K562 (cell line): ENCODE data around the gene LTBP4. TPM values are rescaled to one million over a fixed set of nuclear protein-coding genes. Genes with fewer than 3 reads are reported as not detected.

Experiments used
- ATAC-seq: fragments of 200-7000 bp; cut with Tn5 transposase; 3 replicates; pipeline ENCODE4 v1.9.1; 2020; ENCODE audit warnings: moderate library complexity
- BruUV-seq: library from RNA; stranded (reverse); fragments of 400-500 nt; replicated peaks from 2 replicates; lab custom pipeline; 2021; lab: Mats Ljungman, UMichigan
- CTCF ChIA-PET: fragments of 300-600 bp; formaldehyde crosslinking; extraction: SDS; loops from one replicate; lab custom pipeline; 2021; ENCODE audit warnings: low intra/inter-chr PET ratio; lab: Yijun Ruan, JAX
- POLR2A ChIA-PET: fragments of 300-600, 350-650 bp; sonication (Branson Sonifier 250); formaldehyde crosslinking; extraction: SDS; loops from one replicate; lab custom pipeline; 2021; ENCODE audit warnings: antibody characterized with exemption, inconsistent platforms; lab: Yijun Ruan, JAX
- DNase-seq, 4 experiments: peaks; one replicate each; pipeline versions ENCODE4 v3.0.0 to v3.0.0-alpha.2; 2011 to 2018; ENCODE audit warnings: low spot score in 3 of 4, mixed read lengths in 3 of 4; ENCODE audit errors: extremely low read depth in 1 of 4
- FAIRE-seq: peaks from 2 replicates; lab custom pipeline; 2011; peaks lifted over from hg19 to GRCh38; lab: Jason Lieb, UNC
- H2AFZ ChIP-seq: 2 replicates; pipeline ENCODE4 v1.6.0; 2011; ENCODE audit warnings: low read depth, low read length, control low read depth, inconsistent platforms
- H3K27ac ChIP-seq: fragments of 200-600 bp; 3 replicates; pipeline ENCODE4 v1.8.0; 2011; ENCODE audit warnings: low read depth, mild to moderate bottlenecking, control low read depth, inconsistent platforms, low read length, moderate library complexity, mixed read lengths; ENCODE audit errors: extremely low read depth
- H3K27me3 ChIP-seq, 2 experiments: fragments of 300-600 bp in 1 of 2; 2 replicates in 1 of 2; 3 replicates in 1 of 2; pipeline versions ENCODE4 v1.6.0 to v1.8.0; 2011; ENCODE audit warnings: inconsistent platforms in 2 of 2, low read length in 2 of 2, mild to moderate bottlenecking in 1 of 2, mixed read lengths in 1 of 2, moderate library complexity in 1 of 2; ENCODE audit not compliant: control insufficient read depth in 2 of 2, insufficient read depth in 2 of 2
- H3K36me3 ChIP-seq: fragments of 300-600 bp; 3 replicates; pipeline ENCODE4 v1.8.0; 2011; ENCODE audit warnings: mild to moderate bottlenecking, low read length, inconsistent platforms; ENCODE audit not compliant: control insufficient read depth, insufficient read depth
- H3K4me1 ChIP-seq, 2 experiments: fragments of 200-600 bp in 1 of 2; replicated peaks in 1 of 2; 2 replicates in 1 of 2; 3 replicates in 1 of 2; pipeline versions ENCODE4 v1.5.1 to v1.8.0; 2011; ENCODE audit warnings: inconsistent platforms in 2 of 2, low read length in 2 of 2, mild to moderate bottlenecking in 1 of 2, mixed read lengths in 1 of 2, moderate library complexity in 1 of 2; ENCODE audit not compliant: control insufficient read depth in 2 of 2, insufficient read depth in 2 of 2
- H3K4me2 ChIP-seq: 2 replicates; pipeline ENCODE4 v1.6.1; 2011; ENCODE audit warnings: low read length, control low read depth, inconsistent platforms, mixed read lengths; ENCODE audit not compliant: insufficient read depth
- H3K4me3 ChIP-seq: fragments of 200-600 bp; sonication (generic), shearing (Covaris generic); 2 replicates; pipeline ENCODE4 v1.5.1; 2016; ENCODE audit warnings: control low read depth, inconsistent platforms
- H3K79me2 ChIP-seq: fragments of 200-600 bp; 3 replicates; pipeline ENCODE4 v1.8.0; 2011; ENCODE audit warnings: low read length, inconsistent platforms; ENCODE audit not compliant: control insufficient read depth, insufficient read depth
- H3K9ac ChIP-seq, 2 experiments: 2 replicates each; pipeline versions ENCODE4 v1.6.0 to v1.6.1; 2011; ENCODE audit warnings: low read depth in 2 of 2, low read length in 2 of 2, control low read depth in 1 of 2, inconsistent platforms in 1 of 2, mild to moderate bottlenecking in 1 of 2, mixed read lengths in 1 of 2; ENCODE audit not compliant: insufficient read depth in 1 of 2
- H3K9me1 ChIP-seq: one replicate; pipeline ENCODE4 v1.6.0; 2011; ENCODE audit warnings: inconsistent platforms, mild to moderate bottlenecking, low read length, moderate library complexity; ENCODE audit not compliant: control insufficient read depth, insufficient read depth
- H3K9me3 ChIP-seq: replicated peaks from 2 replicates; pipeline ENCODE4 v1.5.1; 2011; ENCODE audit warnings: low read depth, low read length, inconsistent platforms; ENCODE audit not compliant: control insufficient read depth, insufficient read depth
- H4K20me1 ChIP-seq: replicated peaks from 2 replicates; pipeline ENCODE4 v1.6.1; 2011; ENCODE audit warnings: low read length, inconsistent platforms, mixed read lengths; ENCODE audit not compliant: control insufficient read depth, insufficient read depth
- CBFA2T2 ChIP-seq: fragments of 450-650 bp; conservative IDR thresholded peaks from 2 replicates; pipeline ENCODE4 v1.6.1; 2017; ENCODE audit warnings: mild to moderate bottlenecking
- CBX3 ChIP-seq, 2 experiments: IDR thresholded peaks; 1 replicate in 1 of 2; 2 replicates in 1 of 2; pipeline ENCODE4 v1.6.1; 2012; ENCODE audit warnings: inconsistent platforms in 2 of 2, low read length in 2 of 2, borderline replicate concordance in 1 of 2, control low read depth in 1 of 2
- ETV1 ChIP-seq: fragments of 450-650 bp; conservative IDR thresholded peaks from 2 replicates; pipeline ENCODE4 v1.6.1; 2016; ENCODE audit warnings: missing genetic modification characterization, control low read depth, low read depth, missing compliant biosample characterization
- GTF2A2 ChIP-seq: IDR thresholded peaks from 2 replicates; pipeline ENCODE4 v1.6.1; 2016; ENCODE audit warnings: mild to moderate bottlenecking, missing genetic modification characterization, missing compliant biosample characterization
- RBM25 ChIP-seq: fragments of 200-400 bp; formaldehyde crosslinking; IDR thresholded peaks from 2 replicates; pipeline ENCODE4 v1.6.1; 2018; ENCODE audit warnings: low read length, low read depth, moderate library complexity; ENCODE audit not compliant: severe bottlenecking
- TAF1 ChIP-seq: IDR thresholded peaks from 2 replicates; pipeline ENCODE4 v1.6.1; 2011; ENCODE audit warnings: mild to moderate bottlenecking, low read length, moderate library complexity; ENCODE audit not compliant: insufficient read depth, control insufficient read depth, severe bottlenecking; ENCODE audit errors: extremely low read depth
- ZBTB5 ChIP-seq: fragments of 450-650 bp; IDR thresholded peaks from 2 replicates; pipeline ENCODE4 v1.6.1; 2017; ENCODE audit warnings: antibody characterized with exemption
- WGBS: fragments of 100-300 bp; shearing (Covaris generic); methylation state at CpG from one replicate; pipeline ENCODE4 v1.1.6; 2016; ENCODE audit warnings: low coverage, mixed read lengths; ENCODE audit not compliant: insufficient coverage; ENCODE audit errors: missing lambda C conversion rate; 5-methylcytosine and 5-hydroxymethylcytosine counted together
- in situ Hi-C: fragments of 300-500 bp; cut with MboI; formaldehyde crosslinking; loops from 4 replicates; pipeline ENCODE4 v1.15.0; 2018; ENCODE audit warnings: inconsistent platforms, mixed read lengths
- intact Hi-C: fragments of 100-400 bp; cut with micrococcal nuclease; formaldehyde crosslinking; loops from 2 replicates; pipeline ENCODE4 v1.14.2; 2022
- polyA plus RNA-seq, 8 experiments: library from polyadenylated mRNA; depleted of rRNA in 4 of 8; stranded (reverse) in 5 of 8; unstranded in 3 of 8; fragments of >200 nt; fragmentation: Nextera tagmentation in 2 of 8; fragmentation: Illumina TruSeq in 1 of 8; extraction: Ambion mirVana in 2 of 8; extraction: Trizol in 1 of 8; gene quantifications; 2 replicates each; pipeline versions ENCODE4 v1.2.1 to v1.2.3, GENCODE V29; 2011 to 2014; ENCODE audit warnings: inconsistent platforms in 1 of 8, missing spikeins in 1 of 8
- total RNA-seq, 7 experiments: library from RNA; depleted of rRNA in 6 of 7; stranded (reverse); fragments of >200 nt in 6 of 7; fragmentation: Illumina TruSeq in 2 of 7; extraction: Trizol in 2 of 7; gene quantifications; 2 replicates each; pipeline versions ENCODE4 v1.2.1 to v1.2.3, GENCODE V29; 2011 to 2021; ENCODE audit warnings: low replicate concordance in 1 of 7
- TF ChIP-seq, protein P1 (sequence below), 2 experiments: fragments of 450-650 bp; conservative IDR thresholded peaks; 2 replicates each; pipeline ENCODE4 v1.6.1; 2017; ENCODE audit warnings: mild to moderate bottlenecking in 2 of 2, moderate library complexity in 2 of 2
- TF ChIP-seq, protein P2 (sequence below): sonication (generic); formaldehyde crosslinking; IDR thresholded peaks from 2 replicates; pipeline ENCODE4 v1.8.0; 2022; ENCODE audit warnings: mild to moderate bottlenecking, missing genetic modification reagents

LTBP4 gene
- total and polyA plus RNA-seq, 9 of the 15 experiments (the other 6 are each of a cell fraction or from before 2014, with no cell fraction given): 0.35 to 160 (median 31.6) TPM

DNA sequence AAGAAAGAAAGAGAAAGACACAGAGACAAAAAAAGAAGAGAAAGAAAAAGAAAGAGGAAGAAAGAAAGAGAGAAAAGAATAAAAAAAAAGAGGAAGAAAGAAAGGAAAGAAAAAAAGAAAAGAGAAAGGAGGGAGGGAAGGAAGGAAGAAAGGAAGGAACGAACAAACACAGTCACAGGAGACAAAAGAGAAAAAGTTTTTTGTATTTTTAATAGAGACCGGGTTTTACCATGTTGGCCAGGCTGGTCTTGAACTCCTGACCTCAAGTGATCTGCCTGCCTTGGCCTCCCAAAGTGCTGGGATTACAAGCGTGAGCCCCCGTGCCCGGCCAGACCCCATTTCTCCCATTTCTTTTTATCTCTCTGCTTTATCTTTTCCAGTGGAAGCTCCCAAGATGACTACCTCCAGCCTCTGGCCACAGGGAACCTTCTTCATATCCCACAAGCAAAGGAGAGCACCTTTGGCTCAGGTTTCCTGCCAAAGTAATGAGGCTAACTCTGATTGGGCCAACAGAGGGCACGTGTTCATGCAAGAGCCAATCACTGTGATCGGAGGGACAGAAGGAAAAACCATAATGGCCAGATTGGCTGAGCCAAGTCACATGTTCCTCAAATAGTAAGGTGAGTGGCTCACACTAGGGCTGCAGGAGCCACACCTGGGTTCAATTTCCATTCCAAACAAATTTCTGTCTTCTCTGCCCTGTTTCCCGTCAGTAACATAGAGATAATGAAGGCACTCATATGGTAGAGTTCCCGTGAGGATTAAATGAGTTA lies 48.9 kb downstream of the LTBP4 start (continued):
- TF ChIP-seq CBFA2T2: peak; percentile 68
- peak in 1 of 2 experiments; percentile 41; a peak in 1 of 3 replicates for TF ChIP-seq CBX3 (IDR thresholded peaks at IDR 0.05; ENCODE audit: borderline replicate concordance in 1 of 2, low read length in 2 of 2)
- TF ChIP-seq TAF1: peak; percentile 17
- TF ChIP-seq, protein P1, sequence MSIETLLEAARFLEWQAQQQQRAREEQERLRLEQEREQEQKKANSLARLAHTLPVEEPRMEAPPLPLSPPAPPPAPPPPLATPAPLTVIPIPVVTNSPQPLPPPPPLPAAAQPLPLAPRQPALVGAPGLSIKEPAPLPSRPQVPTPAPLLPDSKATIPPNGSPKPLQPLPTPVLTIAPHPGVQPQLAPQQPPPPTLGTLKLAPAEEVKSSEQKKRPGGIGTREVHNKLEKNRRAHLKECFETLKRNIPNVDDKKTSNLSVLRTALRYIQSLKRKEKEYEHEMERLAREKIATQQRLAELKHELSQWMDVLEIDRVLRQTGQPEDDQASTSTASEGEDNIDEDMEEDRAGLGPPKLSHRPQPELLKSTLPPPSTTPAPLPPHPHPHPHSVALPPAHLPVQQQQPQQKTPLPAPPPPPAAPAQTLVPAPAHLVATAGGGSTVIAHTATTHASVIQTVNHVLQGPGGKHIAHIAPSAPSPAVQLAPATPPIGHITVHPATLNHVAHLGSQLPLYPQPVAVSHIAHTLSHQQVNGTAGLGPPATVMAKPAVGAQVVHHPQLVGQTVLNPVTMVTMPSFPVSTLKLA (conservative IDR thresholded peaks at IDR 0.05): peak in 1 of 2 experiments; percentile 48; a peak in 1 of 4 replicates
- peak; percentile 93 for TF ChIP-seq RBM25

- H3K4me1 ChIP-seq: peaks cover 3% of the 10 kb centered on the region in 2 experiments; a peak in 3 of 5 replicates
- H3K27ac ChIP-seq: no peak overlapping the region
- ATAC-seq (no peak), FAIRE-seq (no peak), DNase-seq (no peak)
- no peaks in the 10 kb centered on the region for H3K36me3 ChIP-seq
- H3K9me3 ChIP-seq: no peaks in the 10 kb centered on the region
- in situ Hi-C loops: no loop called here
- 66% methylated on average over 4 of the region's 8 CpGs for WGBS
- H3K9me1 ChIP-seq: no peaks in the 10 kb centered on the region
- H4K20me1 ChIP-seq: no peaks in the 10 kb centered on the region
- peak overlapping the region; percentile 72 for H2AFZ ChIP-seq
- TF ChIP-seq ETV1 (no peak), GTF2A2 (tag) (no peak), ZBTB5 (no peak)
- TF ChIP-seq, protein P2, sequence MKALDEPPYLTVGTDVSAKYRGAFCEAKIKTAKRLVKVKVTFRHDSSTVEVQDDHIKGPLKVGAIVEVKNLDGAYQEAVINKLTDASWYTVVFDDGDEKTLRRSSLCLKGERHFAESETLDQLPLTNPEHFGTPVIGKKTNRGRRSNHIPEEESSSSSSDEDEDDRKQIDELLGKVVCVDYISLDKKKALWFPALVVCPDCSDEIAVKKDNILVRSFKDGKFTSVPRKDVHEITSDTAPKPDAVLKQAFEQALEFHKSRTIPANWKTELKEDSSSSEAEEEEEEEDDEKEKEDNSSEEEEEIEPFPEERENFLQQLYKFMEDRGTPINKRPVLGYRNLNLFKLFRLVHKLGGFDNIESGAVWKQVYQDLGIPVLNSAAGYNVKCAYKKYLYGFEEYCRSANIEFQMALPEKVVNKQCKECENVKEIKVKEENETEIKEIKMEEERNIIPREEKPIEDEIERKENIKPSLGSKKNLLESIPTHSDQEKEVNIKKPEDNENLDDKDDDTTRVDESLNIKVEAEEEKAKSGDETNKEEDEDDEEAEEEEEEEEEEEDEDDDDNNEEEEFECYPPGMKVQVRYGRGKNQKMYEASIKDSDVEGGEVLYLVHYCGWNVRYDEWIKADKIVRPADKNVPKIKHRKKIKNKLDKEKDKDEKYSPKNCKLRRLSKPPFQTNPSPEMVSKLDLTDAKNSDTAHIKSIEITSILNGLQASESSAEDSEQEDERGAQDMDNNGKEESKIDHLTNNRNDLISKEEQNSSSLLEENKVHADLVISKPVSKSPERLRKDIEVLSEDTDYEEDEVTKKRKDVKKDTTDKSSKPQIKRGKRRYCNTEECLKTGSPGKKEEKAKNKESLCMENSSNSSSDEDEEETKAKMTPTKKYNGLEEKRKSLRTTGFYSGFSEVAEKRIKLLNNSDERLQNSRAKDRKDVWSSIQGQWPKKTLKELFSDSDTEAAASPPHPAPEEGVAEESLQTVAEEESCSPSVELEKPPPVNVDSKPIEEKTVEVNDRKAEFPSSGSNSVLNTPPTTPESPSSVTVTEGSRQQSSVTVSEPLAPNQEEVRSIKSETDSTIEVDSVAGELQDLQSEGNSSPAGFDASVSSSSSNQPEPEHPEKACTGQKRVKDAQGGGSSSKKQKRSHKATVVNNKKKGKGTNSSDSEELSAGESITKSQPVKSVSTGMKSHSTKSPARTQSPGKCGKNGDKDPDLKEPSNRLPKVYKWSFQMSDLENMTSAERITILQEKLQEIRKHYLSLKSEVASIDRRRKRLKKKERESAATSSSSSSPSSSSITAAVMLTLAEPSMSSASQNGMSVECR (CRISPR knock-in tag): no peak
- no peaks in the 10 kb centered on the region for H3K79me2 ChIP-seq
- H3K9ac ChIP-seq: no peak overlapping the region
- intact Hi-C loops: no loop called here
- no TSS peak for BruUV-seq
- no peak overlapping the region for H3K4me3 ChIP-seq
- H3K27me3 ChIP-seq: no peaks in the 10 kb centered on the region
- ChIA-PET POLR2A (interaction anchor here (1.1 to 1.4 kb wide), 2 partner anchors 10 to 13 kb away, joined by 3 to 6 read pairs; no protein-coding TSS in a partner anchor), CTCF (no interaction called here)
- H3K4me2 ChIP-seq: no peak overlapping the region
These were observed 49.7 kb downstream of the LTBP4 start for GRCh38 chr19:40650749-40651305.
